ENCODE measurements around the gene PCDH9. TPM values are rescaled to one million over a fixed set of nuclear protein-coding genes. Genes with fewer than 3 reads are reported as not detected.
"Not testable (repeated sequence)": the region's sequence is repeated elsewhere in the genome, so short reads cannot be mapped to it uniquely, and the experiment has no call there.

PCDH9 gene
- total RNA-seq, 4 donors from 2014 or later, result 0.37 to 2.4 (median 1.5) TPM

- Histone ChIP-seq H3K27me3 (no peaks in the 10 kb centered on the region), H3K4me1 (no peaks in the 10 kb centered on the region), H3K9me3 (no peaks in the 10 kb centered on the region), H3K36me3 (no peaks in the 10 kb centered on the region), H3K27ac (no peak overlapping the region), H3K4me3 (no peak overlapping the region)
- TF ChIP-seq CTCF (IDR thresholded peaks at IDR 0.05), result no peak
- TF ChIP-seq POLR2AphosphoS5 (IDR thresholded peaks at IDR 0.05), result no peak
- TF ChIP-seq POLR2A (IDR thresholded peaks at IDR 0.05), result no peak
- TF ChIP-seq EP300 (IDR thresholded peaks at IDR 0.05; ENCODE audit: low read depth), result no peak
- intact Hi-C loops (cut with DNase I; ENCODE audit: low total_unique reads) (no loop called here), in situ Hi-C loops (cut with MboI; ENCODE audit: low pct_ligation_motif_present in 1 of 4, low pct_unique_long_range_greater_than_20kb in 1 of 4, low sequenced_read_pairs in 3 of 4) (no loop called here)
- no peak for DNase-seq
- 65 to 92% methylated on average over 1 of the region's 1 CpG for WGBS, 2 donors (ENCODE audit: low coverage in 1 of 2)
These were observed 967.8 kb downstream of the PCDH9 start for GRCh38 chr13:66262330-66262729.

DNA sequence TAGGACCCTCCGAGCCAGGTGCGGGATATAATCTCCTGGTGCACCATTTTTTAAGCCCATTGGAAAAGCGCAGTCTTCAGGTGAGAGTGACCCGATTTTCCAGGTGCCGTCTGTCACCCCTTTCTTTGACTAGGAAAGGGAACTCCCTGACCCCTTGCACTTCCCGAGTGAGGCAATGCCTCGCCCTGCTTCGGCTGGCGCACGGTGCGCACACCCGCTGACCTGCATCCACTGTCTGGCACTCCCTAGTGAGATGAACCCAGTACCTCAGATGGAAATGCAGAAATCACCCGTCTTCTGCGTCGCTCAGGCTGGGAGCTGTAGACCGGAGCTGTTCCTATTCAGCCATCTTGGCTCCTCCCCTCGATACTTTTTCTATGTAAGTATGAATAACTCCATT, 970.7 kb downstream of the PCDH9 start:
- H3K27me3 ChIP-seq; H3K9me3 ChIP-seq; H3K4me3 ChIP-seq; in situ Hi-C loops (cut with MboI; ENCODE audit: low pct_ligation_motif_present in 1 of 4, low pct_unique_long_range_greater_than_20kb in 1 of 4, low sequenced_read_pairs in 3 of 4); intact Hi-C loops (cut with DNase I; ENCODE audit: low total_unique reads); DNase-seq; H3K36me3 ChIP-seq; H3K4me1 ChIP-seq; H3K27ac ChIP-seq: not testable (repeated sequence)
- 95 to 100% methylated on average over 5 to 17 of the region's 17 CpGs for WGBS, 2 donors (ENCODE audit: low coverage in 1 of 2)

Small RNA genes lying within 50 kb of the gene (small RNA-seq; reads per million reads assigned to genes)
- gene RNU7-87P, result 0 reads per million in 4 donors
